Suprapubic skin (tissue), 3 donors: Measurements from ENCODE around the gene SLC49A4.

Source experiments
- EP300 ChIP-seq: sonication (generic); formaldehyde crosslinking; IDR thresholded peaks from one replicate; pipeline ENCODE4 v1.6.1; 2017; ENCODE audit warnings: antibody characterized with exemption
- POLR2A ChIP-seq, 2 donors: fragments of 450-650 bp; IDR thresholded peaks; one replicate each; pipeline ENCODE4 v1.6.1; 2017; ENCODE audit warnings: antibody characterized with exemption in 2 of 2, mild to moderate bottlenecking in 2 of 2, moderate library complexity in 2 of 2
- TF ChIP-seq, protein P1 (sequence below), 2 donors: fragments of 200-600 bp in 1 of 2; fragments of 450-650 bp in 1 of 2; sonication (generic) in 1 of 2; IDR thresholded peaks; one replicate each; pipeline ENCODE4 v1.5.1; 2016 to 2019; ENCODE audit warnings: antibody characterized with exemption in 2 of 2, mild to moderate bottlenecking in 1 of 2, moderate library complexity in 1 of 2

DNA sequence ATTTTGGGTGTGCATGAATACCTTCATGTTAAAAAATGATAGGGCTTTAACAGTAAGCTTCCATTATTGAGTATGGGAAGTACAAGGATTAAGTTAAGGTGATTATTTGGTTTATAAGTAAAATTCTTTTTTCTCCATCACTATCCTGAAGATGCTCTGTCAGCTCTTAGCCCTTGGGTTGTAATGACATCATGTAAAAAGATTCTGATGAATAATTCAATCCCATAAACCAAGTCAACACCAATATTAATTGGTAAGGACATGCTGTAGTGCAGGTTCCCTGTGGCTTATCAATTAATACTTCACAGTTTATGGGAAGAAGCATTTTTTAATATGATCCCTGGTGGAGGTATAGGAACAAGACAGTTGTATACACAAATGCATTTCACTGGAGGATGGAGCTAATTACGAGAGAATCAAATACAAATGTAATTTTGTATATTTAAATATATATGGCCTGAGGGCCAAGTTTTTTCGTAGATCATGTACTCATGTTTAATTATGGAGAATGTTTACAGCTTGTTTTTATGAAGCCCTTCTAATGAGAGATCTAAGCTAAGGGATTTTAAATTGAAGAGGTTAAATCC, 87.6 kb downstream of the SLC49A4 start:
- TF ChIP-seq, protein P1, sequence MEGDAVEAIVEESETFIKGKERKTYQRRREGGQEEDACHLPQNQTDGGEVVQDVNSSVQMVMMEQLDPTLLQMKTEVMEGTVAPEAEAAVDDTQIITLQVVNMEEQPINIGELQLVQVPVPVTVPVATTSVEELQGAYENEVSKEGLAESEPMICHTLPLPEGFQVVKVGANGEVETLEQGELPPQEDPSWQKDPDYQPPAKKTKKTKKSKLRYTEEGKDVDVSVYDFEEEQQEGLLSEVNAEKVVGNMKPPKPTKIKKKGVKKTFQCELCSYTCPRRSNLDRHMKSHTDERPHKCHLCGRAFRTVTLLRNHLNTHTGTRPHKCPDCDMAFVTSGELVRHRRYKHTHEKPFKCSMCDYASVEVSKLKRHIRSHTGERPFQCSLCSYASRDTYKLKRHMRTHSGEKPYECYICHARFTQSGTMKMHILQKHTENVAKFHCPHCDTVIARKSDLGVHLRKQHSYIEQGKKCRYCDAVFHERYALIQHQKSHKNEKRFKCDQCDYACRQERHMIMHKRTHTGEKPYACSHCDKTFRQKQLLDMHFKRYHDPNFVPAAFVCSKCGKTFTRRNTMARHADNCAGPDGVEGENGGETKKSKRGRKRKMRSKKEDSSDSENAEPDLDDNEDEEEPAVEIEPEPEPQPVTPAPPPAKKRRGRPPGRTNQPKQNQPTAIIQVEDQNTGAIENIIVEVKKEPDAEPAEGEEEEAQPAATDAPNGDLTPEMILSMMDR (IDR thresholded peaks at IDR 0.05), result no peak
- TF ChIP-seq POLR2A (IDR thresholded peaks at IDR 0.05) (no peak), EP300 (no peak)
